Measurements from ENCODE around the gene TSACC.

TSACC gene

DNA sequence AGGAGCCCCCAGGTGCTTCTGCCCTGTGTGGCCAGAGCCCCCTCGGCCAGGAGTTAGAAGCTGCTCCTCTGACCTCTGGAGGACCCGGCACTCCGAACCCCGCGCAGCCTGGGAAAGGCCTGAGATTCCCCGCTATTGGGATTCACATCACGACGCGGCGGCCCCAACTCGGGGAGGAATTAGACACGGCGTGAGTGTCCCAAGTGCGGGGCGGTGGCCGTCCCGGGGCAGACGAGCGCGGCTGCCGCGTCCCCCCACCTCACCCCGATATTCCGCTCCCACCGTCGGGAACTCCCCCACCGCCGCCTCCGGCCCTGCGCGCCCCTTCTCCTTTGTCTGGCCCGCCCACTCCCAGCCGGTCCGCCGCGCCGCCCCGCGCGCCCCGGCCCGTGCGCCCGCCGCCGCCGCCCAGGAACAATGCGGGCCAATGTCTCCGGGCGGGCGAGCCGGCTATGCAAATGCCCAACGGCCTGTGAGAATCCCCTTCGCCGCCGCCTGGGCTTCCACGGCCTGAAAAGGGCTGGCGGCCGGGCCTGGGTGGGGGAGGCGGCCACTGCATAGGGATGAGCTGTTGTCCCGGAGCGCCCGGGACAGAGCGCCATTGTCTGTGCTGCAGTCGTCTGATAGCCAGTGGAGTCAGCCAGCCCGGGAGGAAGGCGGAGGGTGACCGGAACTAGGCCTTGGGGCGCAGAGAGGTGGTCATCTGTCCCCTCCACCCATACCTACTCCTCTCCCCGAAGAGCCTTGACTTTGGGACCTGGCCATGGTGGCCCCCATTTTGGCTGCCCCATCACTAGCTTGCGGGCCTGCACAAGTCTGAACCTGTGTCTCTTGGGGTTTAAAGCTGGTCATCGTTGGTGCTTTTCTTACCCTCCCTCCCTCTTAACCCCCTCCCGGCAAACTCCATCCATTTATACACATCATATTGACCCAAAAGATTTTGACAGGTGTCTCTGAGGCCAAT lies 50.1 kb downstream of the TSACC start:
- H3K4me3 ChIP-seq (replicated peaks in 1 of 2; ENCODE audit: low read depth in 2 of 2, low read length in 2 of 2), result no peak overlapping the region
- no peak for DNase-seq (ENCODE audit: low read depth in 2 of 2)
- TF ChIP-seq, protein P1, sequence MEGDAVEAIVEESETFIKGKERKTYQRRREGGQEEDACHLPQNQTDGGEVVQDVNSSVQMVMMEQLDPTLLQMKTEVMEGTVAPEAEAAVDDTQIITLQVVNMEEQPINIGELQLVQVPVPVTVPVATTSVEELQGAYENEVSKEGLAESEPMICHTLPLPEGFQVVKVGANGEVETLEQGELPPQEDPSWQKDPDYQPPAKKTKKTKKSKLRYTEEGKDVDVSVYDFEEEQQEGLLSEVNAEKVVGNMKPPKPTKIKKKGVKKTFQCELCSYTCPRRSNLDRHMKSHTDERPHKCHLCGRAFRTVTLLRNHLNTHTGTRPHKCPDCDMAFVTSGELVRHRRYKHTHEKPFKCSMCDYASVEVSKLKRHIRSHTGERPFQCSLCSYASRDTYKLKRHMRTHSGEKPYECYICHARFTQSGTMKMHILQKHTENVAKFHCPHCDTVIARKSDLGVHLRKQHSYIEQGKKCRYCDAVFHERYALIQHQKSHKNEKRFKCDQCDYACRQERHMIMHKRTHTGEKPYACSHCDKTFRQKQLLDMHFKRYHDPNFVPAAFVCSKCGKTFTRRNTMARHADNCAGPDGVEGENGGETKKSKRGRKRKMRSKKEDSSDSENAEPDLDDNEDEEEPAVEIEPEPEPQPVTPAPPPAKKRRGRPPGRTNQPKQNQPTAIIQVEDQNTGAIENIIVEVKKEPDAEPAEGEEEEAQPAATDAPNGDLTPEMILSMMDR (IDR thresholded peaks at IDR 0.05; ENCODE audit: low read depth, low read length), result no peak

DNA sequence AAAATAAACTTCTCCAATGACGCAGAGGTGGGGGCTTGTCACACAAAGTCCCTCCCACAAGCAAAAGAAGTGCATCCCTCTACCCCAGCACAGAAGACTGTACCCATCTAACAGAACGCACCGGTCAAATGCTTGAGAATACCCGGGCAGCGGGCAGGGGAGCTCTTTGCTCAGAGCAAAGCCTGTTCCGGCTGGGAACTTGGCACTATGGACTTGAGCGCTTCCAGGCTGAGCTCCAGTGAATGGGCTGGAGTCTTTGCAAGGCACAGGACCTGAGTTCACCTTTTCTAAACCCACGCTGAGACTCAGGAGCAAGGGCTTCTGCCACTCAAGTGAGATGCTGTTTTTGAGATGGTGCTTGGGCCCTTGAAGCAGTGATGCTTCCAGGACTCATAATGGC lies 51.0 kb downstream of the TSACC start:
- TF ChIP-seq, protein P1 (IDR thresholded peaks at IDR 0.05; ENCODE audit: low read depth, low read length), result no peak
- no peak overlapping the region for H3K4me3 ChIP-seq (replicated peaks in 1 of 2; ENCODE audit: low read depth in 2 of 2, low read length in 2 of 2)
- DNase-seq (ENCODE audit: low read depth in 2 of 2), result no peak

DNA sequence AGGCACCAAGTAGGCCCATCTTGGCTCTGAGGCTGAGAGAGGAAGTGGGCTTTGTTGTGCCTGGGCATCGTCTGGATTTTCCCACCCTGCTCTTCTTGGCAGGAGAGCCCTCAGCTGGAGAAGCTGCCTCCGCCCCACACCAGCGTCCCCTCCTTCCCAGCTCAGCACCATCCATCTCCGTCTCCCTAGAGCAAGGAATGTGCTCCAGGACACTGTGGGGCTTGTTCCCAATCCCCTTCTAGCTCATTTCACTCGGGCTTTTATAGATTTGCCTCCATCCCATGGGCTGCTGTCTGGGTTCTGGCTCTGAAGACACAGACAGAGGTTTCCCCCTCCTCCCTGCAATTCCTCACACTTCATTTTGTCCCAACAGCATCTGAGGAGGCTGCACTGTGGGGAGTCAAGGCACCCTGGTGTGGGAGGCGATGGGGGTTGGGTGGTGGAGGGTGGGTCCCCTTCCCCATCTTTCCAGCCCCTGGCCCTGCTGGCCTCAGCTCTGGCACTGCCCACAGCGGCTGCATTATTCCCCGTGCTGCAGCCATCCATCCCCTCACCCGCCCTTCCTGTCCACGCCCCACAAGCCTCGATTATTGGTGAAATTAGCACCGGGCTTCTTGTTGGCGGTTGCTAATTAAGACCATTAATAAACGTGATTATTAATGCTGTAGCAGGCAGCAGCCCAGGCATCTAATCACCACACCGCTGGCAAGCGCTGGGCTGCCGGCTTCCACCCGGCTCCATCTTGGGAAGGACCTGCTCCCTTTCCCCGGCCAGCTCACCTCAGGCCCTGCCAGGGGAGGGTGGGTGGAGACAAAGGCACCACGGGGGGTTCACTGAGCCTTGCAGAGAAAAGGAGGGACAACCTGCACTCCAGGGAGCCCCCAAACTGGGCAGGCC lies 52.4 kb downstream of the TSACC start:
- TF ChIP-seq, protein P1 (IDR thresholded peaks at IDR 0.05; ENCODE audit: low read depth, low read length), result no peak
- no peak overlapping the region for H3K4me3 ChIP-seq (replicated peaks in 1 of 2; ENCODE audit: low read depth in 2 of 2, low read length in 2 of 2)
- DNase-seq (ENCODE audit: low read depth in 2 of 2), result no peak

DNA sequence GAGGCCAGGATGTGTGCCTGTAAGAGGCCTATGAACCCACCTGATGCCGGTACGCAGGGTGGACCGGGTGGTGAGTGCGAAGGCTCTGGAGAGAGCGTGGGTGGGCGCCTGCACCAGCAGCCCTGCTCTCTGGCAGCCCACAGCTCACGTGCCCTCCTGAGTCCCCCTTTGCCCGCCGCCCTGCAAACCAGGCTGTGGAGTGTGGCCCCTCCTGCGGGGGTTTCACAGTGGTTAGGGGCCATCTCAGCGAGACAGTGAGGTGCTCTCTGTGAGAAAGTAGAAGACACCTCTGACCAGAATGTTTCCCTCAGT lies 53.0 kb downstream of the TSACC start:
- DNase-seq (ENCODE audit: low read depth in 2 of 2), result no peak
- TF ChIP-seq, protein P1 (IDR thresholded peaks at IDR 0.05; ENCODE audit: low read depth, low read length), result no peak
- H3K4me3 ChIP-seq (replicated peaks in 1 of 2; ENCODE audit: low read depth in 2 of 2, low read length in 2 of 2), result no peak overlapping the region

DNA sequence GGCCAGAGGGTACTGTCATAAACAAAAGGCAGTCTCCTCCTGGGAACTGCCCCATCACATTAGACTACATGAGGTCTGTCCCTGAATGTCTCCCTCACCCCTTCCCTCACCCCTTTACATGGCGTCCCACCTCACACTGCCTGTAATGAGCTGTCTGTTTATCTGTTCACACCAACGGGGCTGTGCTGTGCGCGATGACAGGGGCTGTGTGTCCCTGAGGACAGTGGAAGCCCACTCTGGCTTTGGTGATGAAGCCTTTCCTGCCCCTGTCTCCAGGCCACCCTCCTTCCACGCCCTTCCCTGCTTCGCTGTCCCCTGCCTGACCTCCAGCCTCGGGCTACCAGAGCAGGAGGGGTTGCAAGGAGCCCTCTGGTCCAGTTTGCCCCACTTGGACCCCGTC lies 53.4 kb downstream of the TSACC start:
- no peak overlapping the region for H3K4me3 ChIP-seq (replicated peaks in 1 of 2; ENCODE audit: low read depth in 2 of 2, low read length in 2 of 2)
- TF ChIP-seq, protein P1 (IDR thresholded peaks at IDR 0.05; ENCODE audit: low read depth, low read length), result no peak
- DNase-seq (ENCODE audit: low read depth in 2 of 2), result no peak

DNA sequence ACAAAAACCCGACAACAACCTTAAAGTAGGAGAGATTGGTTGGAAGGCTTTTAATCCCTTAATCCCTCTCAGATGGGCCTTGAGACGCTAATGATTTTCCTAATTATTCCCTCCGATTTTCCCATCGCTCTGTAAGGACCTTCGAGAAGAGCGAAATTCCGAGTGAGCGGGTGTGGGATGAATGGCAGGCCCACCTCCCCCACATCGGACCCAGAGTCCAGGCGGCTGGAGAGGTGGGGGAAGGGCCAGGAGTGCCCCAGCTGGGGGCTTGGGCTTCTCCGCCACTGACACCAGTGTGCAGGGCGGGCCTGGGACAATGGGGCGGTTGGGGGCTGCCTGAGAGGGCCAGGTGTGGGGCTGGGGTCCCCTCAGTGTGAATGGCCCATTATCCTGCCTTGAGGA lies 54.1 kb downstream of the TSACC start:
- DNase-seq (ENCODE audit: low read depth in 2 of 2), result no peak
- TF ChIP-seq, protein P1 (IDR thresholded peaks at IDR 0.05; ENCODE audit: low read depth, low read length), result no peak

More for the DNA sequence above, 54.1 kb downstream of the TSACC start:
- H3K4me3 ChIP-seq (replicated peaks in 1 of 2; ENCODE audit: low read depth in 2 of 2, low read length in 2 of 2), result no peak overlapping the region

Data from cardiac fibroblast (primary cell).